ENCODE data around the gene RRP9.
"Not testable (repeated sequence)": the region's sequence is repeated elsewhere in the genome, so short reads cannot be mapped to it uniquely, and the experiment has no call there.

Gene RRP9, protein sequence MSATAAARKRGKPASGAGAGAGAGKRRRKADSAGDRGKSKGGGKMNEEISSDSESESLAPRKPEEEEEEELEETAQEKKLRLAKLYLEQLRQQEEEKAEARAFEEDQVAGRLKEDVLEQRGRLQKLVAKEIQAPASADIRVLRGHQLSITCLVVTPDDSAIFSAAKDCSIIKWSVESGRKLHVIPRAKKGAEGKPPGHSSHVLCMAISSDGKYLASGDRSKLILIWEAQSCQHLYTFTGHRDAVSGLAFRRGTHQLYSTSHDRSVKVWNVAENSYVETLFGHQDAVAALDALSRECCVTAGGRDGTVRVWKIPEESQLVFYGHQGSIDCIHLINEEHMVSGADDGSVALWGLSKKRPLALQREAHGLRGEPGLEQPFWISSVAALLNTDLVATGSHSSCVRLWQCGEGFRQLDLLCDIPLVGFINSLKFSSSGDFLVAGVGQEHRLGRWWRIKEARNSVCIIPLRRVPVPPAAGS

GRCh38 chr3:51941798-51942602, at the start of gene RRP9, which contains the start of gene PARP3:
Gene RRP9 (minus strand): TSS chr3:51941904. CDS start chr3:51941867, 37 bp downstream.
Gene PARP3 (plus strand): TSS chr3:51942363. CDS start chr3:51943356, 993 bp downstream.
- peak; percentile 100 for DNase-seq

GRCh38 chr3:51990501-51990971, 48.8 kb upstream of the RRP9 start:
- not testable (repeated sequence) for DNase-seq

DNA sequence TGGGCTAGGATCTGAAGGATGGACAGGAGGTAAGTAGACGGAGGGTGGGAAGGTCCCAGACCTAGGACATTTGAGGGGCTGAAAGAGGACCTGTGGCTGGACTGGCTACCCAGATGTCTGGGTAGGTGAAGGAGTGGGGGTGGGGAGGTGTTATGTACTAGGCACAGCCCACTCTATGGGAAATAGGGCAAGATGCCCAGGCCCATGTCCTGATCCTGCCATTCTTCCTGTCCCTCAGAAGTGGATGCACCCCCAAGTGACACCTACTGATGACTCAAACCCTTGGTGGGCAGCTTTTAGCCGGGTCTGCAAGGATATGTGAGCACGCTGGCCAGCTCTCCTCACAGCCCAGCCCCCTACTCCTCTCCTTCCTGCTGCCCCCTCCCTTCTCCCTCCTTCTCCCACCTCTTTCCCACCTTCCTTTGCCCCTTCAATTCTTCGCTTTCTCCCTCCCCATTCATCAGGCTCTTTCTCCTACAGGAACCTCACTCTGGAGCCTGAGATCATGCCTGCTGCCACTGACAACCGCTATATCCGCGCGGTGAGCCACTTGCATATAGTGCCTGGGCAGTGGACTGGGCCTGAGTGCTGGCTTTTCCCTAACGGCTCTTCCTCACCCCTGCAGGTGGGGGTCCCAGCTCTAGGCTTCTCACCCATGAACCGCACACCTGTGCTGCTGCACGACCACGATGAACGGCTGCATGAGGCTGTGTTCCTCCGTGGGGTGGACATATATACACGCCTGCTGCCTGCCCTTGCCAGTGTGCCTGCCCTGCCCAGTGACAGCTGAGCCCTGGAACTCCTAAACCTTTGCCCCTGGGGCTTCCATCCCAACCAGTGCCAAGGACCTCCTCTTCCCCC, 46.8 kb upstream of the RRP9 start:
- no peak for DNase-seq

DNA sequence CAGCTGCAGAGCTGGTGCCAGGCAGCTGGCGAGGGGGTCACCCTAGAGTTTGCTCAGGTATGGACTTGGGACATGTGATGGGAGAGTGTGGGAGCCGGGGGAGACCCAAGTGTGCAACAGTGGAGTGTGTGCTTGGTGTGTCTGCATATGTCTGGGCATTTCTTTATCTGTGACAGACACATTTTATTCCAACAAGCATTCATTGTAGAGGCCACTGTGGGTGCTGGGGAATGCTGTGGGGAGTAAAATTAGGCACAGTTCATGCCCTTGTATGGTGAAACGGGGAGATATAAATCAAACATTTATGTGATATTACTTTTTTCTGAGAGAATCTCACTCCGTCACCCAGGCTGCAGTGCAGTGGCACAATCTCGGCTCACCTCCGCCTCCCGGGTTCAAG, 45.9 kb upstream of the RRP9 start:
- DNase-seq = no peak

DNA sequence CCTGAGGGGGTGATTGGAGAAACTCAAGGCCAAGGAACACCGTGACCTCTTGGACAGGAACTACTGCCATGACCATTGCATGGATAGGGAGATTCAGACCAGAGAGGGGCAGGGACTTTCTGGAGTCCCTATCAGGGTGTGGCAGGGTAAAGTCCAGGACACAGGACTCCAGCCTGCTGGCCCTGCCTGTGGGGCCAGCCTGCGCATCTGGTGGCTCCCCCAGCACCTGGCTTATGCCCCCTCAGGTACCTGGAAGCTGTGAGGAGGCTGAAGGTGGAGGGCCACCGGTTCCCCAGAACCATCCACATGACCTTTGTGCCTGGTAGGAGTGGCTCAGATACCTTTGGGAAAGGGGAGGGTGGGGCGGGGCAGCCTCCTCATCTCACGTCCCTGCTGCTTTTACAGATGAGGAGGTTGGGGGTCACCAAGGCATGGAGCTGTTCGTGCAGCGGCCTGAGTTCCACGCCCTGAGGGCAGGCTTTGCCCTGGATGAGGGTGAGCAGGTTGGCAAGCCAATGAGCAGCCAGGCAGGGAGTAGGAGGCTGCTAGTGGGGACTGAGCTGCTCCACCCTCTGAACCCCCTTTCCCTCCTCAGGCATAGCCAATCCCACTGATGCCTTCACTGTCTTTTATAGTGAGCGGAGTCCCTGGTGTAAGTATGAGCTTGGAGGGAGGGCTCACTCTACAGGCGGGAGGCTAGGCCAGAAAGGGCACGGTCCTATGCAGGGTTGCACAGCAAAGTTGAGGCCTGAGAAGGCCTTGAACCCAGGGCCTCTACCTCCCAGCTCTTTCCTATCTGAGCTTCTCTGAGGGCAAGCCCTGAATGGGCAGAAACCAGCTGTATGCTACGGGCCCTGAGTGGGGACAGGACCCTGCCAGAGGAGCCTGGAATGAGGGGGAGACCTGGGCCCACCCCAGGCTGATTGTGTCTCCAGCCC, 44.6 kb upstream of the RRP9 start:
- DNase-seq = no peak

DNA sequence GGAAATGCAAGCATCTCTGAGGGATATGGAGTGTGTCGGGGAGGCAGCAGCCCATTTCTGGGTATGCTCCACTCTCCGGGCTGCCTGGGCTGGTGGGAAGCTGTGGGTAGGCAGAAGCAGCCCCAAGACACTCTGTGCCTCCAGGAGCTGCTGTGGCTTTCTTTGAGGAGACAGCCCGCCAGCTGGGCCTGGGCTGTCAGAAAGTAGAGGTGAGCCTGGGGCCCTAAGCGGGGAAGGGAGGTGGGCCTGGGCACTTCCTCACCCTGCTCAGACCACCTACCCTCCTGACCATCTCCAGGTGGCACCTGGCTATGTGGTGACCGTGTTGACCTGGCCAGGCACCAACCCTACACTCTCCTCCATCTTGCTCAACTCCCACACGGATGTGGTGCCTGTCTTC, 43.4 kb upstream of the RRP9 start:
- no peak for DNase-seq

DNA sequence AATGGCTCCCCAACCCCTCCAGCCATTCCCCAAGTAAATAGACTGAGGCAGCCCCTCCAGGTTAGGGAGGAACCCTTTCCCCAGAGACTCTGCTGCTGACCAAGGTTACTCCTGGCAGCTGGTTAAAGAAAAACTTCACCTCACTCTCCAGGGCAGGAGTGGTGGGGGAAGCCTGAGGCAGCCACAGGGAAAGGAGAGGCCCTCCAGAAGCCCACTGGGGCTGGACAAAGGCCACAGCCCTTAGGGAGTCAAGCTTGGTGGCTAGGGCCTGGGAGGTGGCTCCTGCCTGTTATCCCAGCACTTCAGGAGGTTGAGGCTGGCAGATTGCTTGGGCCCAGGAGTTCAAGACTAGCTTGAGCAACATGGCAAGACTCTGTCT, 42.6 kb upstream of the RRP9 start:
- no peak for DNase-seq

- no peak for DNase-seq
Observed at GRCh38 chr3:51983578-51984268, 42.0 kb upstream of the RRP9 start.

GRCh38 chr3:51982838-51983577, 41.3 kb upstream of the RRP9 start, which contains the start of gene ACY1:
Gene ACY1 (plus strand): TSS chr3:51983535. CDS start chr3:51984065, 530 bp downstream.
- peak; percentile 59 for DNase-seq

DNA sequence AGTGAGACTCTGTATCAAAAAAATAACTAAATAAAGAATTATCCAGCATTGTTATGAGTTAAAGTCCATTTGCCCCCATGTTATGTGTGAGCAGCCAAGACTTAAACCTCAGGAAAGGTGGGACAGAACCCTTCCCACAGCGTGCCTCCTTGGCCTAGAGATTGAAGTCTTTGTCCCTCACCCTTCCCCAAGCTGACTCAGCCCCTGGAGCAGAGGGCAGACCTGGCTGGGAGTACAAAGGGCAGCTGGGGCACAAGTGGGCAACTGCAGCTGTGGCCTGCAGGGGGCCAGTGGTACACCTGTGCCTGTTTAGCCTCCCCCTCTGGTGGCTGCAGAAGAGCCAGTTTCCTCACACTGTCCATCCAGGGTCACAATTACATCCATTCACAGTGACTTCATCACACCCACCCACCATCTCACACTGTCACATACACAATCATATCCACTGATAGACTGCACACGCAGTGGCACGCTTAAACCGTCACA, 40.7 kb upstream of the RRP9 start:
- DNase-seq = no peak

GRCh38 chr3:51980253-51980652, 38.5 kb upstream of the RRP9 start:
- no peak for DNase-seq

GRCh38 chr3:51978143-51978502, 36.4 kb upstream of the RRP9 start:
- no peak for DNase-seq

GRCh38 chr3:51977446-51978142, 35.9 kb upstream of the RRP9 start:
- DNase-seq = peak; percentile 54

GRCh38 chr3:51975852-51976549, 34.3 kb upstream of the RRP9 start:
- DNase-seq = no peak

DNA sequence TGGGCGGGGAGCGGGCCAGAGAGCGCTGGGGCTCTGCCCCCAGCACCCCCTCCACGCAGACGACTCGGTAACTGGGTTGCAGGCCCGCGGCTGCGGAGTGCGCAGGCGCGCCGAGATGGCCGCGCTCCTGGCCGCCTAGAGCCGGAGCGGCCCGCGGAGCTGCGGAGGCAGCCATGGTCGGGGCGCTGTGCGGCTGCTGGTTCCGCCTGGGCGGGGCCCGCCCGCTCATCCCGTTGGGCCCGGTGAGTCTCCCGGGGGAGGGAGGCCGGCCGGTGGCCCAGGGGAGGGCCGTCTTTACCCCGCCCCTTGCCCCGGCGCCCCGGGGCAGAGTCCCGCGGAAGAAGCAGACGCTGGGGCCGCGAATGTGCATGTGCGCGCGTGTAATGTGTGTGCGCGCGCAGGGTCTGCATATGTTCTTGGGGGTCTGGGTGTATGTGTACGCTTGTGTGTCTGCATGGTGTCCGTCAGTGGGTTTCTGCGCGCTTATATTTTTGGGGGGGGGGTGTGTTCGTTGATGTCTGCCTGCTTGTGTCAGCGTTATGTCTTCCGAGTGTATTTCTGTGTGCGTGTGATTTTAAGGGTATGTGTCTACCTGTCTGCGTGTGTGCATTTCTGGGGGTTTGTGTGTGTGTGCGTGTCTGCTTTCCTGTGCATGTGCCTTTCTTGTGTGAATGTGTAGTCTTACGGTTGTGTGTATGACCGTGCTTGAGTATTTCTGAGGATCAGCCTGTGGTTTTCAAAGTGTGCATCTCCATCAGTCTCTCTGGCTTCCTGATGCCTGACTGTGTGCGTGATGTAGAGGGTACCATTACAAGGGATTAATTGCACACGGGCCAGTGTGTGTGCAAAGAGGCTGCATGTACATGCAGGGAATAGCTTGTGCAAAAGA, 33.5 kb upstream of the RRP9 start, which contains the start of gene ABHD14A:
TSS of gene ABHD14A (plus strand) at position 102 of the 889 bp plus-strand sequence. CDS start at position 174, 72 bp downstream.
- DNase-seq = peak; percentile 75

- DNase-seq = no peak
Observed at GRCh38 chr3:51974277-51974962, 32.7 kb upstream of the RRP9 start.

GRCh38 chr3:51971350-51971749, 29.6 kb upstream of the RRP9 start:
- DNase-seq = no peak
